GM12801 (cell line): ENCODE results near the gene ZNF540.

ENCODE experiments used
- CTCF ChIP-seq: IDR thresholded peaks from one replicate; pipeline ENCODE4 v1.5.1; 2011; ENCODE audit warnings: control low read depth; ENCODE audit not compliant: insufficient read length; ENCODE audit errors: extremely low read depth

Gene ZNF540

GRCh38 chr19:37594304-37594981, at the start of gene ZNF540, which contains the start of gene ZNF571:
Gene ZNF540, plus strand, starts transcription at chr19:37594876. Its CDS starts 3,572 bp downstream, at chr19:37598448.
Gene ZNF571, minus strand, starts transcription at chr19:37594792. Its CDS starts 8,116 bp downstream, at chr19:37586676.
- no peak for TF ChIP-seq CTCF

- no peak for TF ChIP-seq CTCF
Measured at GRCh38 chr19:37551129-37551993, 43.3 kb upstream of the ZNF540 start.

GRCh38 chr19:37563518-37563917, 31.2 kb upstream of the ZNF540 start:
- TF ChIP-seq CTCF, result no peak

GRCh38 chr19:37564624-37565369, 29.9 kb upstream of the ZNF540 start:
- TF ChIP-seq CTCF, result no peak

GRCh38 chr19:37565370-37565669, 29.4 kb upstream of the ZNF540 start:
- TF ChIP-seq CTCF, result no peak

- TF ChIP-seq CTCF, result no peak
Measured at GRCh38 chr19:37572203-37572602, 22.5 kb upstream of the ZNF540 start.

GRCh38 chr19:37583340-37583739, 11.3 kb upstream of the ZNF540 start:
- no peak for TF ChIP-seq CTCF
